GM21619 (cell line): Measurements from ENCODE around the gene GASK1A.

Experiments used
- ATAC-seq: cut with Tn5 transposase; IDR thresholded peaks from one replicate; pipeline ENCODE4 v1.9.1; 2021; ENCODE audit not compliant: unreplicated experiment

GASK1A gene

DNA sequence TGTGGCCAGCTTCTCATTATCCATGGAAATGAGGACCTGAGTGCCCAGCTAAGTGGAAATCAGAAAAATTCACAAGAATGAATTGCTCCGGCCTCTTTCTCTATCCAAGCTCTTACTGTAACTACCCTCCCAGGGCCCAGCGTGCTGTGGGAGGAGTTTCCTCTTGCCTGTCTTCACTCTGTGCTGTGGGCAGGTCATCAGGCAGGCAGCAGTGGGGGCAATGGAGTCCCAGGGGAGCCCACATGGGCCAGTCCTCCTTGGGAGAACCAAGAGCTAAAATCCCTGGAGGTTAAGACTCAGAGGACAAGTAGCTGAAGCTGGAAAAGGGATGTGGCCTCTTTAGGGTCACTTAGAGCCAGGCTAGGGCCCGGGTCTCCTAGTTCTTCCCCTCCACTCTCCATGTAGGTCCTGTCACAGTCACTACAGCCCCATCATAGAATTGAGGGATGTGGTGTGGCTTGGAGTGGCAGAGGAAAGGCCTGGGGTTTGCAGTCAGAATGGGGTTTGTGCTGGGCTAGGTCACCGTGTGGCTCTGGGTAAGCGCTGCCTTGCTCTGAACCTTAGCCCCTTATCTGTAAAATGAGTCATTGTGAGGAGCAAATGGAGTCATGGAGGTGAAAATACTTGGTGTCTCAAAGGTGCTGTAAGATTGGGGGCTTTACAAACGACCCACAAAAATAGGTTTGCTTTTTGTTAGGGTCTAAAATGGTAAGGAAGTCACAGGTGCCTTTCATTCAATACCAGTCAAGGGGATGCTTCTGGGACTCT, 3.7 kb downstream of the GASK1A start:
- ATAC-seq, result no peak

DNA sequence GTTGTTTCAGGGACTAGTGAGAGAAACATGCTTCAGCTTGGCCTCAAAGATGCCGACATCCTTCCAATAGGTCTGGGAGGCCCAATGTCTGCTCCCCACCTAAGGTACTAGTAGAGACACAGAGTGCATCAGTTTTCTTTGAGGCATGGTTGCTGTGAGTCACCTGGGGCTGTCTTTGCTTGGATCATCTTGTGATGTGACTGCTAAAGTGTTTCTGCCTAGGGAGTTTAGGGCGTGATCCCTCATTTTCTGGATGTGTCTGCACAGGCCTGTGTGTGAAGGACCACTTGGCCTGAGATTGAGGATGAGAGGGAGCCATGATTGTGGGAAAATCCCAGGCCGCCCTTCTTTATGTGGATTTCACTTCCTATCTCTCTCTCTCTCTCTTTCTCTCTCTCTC, 4.8 kb downstream of the GASK1A start:
- no peak for ATAC-seq

DNA sequence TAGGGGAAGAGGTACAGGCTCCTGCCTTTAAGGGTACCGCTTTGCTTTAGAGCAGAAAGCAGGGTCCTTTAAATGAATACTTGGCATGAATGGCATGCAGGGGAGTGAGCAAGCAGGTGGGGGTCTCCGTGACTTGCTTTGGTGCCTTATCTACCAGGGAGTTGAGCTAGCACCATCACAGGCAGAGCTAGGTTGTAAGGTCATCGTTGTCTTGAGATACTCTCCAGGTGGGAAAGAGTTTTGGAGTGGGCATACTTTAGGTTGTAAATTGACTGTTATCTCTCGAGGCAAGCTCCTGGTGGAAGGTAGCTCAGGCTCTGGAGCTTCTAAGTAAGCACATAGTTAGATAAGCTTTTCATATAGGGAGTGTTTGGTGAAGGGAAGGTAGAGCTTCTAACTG, 5.6 kb downstream of the GASK1A start:
- ATAC-seq, result no peak

DNA sequence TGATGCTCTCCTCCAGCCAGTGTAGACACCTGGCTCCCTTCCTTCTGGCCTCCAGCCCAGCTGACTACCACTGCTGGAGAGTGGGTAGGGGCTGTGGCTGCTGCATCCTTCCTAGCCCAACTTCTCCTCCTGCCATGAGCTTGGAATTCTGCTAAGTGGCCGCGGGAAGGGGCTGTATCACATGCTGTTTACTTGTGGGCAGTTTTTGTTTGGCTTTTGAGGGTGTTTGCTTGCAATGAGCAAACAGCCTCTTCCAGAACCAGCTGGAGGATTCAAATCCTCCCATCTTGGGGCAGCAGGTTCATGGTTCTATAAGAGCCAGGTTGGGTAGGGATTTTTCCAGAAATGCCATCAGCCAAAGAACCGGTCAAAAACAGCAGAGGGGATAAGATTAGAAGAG, 9.0 kb downstream of the GASK1A start:
- no peak for ATAC-seq

DNA sequence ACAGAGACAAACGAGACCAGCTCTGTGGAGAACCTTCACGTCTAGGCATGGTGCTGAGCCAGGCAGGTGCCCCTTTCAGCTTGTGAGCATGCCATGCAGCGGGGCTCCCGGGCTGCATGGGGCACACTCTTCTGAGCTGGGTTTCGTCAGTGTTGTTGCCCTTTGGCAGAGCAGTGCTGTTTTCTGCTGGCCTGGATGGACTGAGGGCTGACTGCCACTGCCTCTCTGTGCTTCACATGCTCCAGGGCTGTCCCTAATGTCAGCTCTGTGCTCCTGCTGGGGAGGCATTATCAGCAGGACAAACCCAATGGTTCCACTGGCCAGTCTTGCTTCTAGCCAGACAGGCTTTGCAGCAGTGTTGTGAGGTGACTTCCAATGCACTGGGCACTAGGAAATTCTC, 9.5 kb downstream of the GASK1A start:
- ATAC-seq, result no peak

DNA sequence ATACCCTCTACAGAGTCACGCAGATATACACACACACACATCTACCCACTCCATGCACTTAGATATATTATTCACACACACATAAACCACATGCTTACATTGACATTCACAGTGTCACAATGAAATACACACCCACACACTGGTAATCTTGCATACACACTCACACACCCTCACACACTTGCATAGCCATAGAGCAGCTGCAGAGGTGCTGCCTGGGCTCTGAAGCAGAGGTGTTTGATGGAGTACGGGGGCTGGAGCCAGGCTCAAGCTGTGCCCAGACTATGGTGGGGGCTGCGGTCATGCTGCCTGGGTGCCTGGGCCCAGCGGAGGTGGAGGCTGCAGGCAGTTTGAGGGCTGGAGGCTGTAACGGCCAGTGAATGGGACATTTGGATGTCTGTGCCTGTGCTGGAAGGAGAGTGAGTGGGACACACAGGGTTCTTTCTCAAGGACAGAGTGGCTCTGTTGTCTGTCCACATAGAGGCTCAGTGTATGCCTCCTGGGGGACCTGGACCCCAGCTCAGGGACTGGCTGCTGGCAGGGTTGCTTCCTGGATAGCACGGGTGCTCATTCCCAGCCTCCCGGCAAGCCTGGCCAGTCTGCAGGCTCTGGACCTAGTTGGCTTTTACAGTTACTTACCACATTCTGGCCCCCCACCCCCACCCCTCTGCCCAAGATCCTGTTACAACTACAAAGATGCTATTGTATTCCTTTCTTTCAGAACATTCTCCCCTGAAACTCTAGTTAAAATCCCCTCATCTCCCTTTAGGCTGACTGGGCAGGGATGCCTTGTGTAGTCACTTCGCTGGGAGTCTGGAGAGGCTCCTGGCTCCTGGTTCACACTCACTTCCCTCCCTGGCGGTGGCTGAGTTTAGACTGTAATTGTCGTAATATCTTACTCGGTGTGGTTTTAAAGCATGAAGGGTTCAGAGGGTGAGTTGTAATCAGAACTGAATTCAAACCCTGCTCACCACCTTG, 12.5 kb downstream of the GASK1A start:
- ATAC-seq, result no peak

DNA sequence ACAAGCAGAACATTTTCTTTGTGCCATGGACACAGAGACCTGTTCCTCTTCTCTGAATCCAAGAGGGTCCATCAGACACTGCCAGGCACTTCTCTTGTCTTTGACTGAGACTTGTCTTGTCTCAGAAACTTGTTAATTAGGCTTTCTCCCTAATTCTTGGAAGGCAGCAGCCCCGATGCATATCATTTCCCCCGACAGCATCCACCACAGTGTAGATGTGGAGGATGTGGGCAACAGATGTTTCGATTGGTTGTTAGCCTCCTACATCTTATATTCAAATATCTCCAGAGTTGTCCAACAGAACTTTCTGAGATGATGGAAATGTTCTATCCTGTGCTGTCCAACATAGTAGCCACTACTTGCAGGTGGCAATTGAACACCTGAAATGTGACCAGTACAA, 15.5 kb downstream of the GASK1A start:
- no peak for ATAC-seq

DNA sequence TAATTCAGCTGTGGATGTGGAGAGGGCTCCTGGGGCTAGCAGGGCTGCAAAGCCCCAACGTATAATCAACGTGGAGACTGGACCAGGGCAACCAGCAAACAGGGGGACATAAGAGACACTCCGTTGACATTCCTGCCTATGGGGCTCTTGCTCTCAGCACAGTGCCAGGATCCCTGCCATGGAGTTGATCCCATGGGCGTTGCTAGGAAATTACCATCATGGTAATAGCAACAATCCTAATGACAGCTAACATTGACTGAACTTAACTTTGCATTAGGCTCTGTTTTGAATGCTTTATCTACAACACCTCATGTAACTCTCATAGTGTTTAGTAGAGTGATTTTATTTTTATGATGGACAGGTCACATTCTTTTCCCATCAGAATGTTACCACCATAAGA, 16.9 kb downstream of the GASK1A start:
- ATAC-seq, result no peak

DNA sequence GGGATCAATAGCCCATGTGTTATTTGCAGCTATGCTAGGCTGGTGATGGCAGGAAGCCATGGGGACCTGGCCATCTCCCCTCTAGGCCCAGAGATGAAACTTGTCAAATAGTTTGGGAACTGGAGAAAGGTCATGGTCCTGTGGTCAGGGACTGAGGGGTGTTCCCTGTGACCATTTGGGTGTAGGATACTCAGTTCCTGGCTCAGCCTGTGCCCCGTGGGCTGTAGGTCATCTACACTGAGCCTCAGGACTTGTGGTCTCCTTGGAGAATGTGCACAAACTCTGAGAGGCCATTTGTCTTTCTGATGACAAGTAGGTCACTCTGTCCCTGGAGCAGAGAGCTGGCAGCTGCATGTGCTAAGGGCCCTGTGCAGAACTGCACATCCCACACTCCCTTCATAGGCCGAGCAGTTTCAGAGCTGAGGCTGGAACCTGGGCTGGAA, 17.5 kb downstream of the GASK1A start:
- no peak for ATAC-seq

DNA sequence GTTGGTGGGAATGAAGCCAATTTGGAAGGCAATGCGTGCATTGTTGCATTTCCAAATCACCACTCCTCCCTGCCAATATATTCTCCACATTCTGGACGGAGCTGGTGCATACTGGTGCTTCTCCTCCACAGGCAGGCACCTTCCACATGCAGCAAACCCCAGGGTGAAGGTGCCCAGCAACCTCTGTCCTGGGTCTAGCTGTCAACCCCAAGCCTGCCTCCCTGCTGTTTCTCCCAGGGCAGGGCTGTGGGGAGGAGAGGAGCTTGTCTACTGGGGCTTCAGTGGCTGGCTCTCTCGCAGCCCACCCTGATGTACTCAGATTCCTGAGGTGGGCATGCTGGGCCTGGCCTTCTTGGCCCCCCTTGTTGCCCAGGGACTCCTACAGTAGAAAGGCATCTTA, 20.1 kb downstream of the GASK1A start:
- no peak for ATAC-seq

DNA sequence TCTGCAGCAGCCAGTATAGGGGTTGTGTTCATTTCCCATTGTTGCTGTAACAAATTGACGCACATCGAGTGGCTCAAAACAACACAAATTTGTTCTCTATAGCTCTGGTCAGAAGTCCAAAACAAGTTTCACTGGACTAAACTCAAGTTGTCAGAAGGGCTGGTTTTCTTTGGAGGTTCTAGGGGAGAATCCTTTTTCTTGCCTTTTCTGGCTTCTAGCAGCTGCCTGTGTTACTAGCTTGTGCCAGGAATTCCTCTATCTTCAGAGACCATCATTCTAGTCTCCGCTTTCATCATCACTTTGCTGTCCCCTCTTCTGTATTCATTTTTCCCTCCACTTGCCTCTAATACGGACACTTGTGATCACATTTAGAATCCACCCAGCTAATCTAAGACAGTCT, 20.5 kb downstream of the GASK1A start:
- ATAC-seq, result no peak

DNA sequence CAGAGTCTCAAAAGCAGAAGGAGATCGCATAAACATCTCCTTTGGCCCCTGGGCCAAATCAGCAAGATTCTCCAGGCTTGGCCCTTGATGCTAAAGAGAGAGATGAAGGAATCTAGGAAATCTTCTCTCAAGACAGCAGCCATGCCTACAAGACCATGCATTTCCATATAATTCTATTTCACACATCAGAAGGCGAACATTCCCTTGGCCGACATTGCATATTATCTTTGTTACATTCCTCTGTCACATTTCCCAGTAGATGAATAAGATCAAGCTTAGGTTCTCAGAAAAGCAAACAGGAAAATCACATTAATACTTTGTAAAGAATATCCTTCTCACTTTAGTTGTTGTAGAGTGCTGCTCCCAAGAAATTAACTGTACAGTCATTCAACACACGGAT, 21.3 kb downstream of the GASK1A start:
- ATAC-seq, result no peak

DNA sequence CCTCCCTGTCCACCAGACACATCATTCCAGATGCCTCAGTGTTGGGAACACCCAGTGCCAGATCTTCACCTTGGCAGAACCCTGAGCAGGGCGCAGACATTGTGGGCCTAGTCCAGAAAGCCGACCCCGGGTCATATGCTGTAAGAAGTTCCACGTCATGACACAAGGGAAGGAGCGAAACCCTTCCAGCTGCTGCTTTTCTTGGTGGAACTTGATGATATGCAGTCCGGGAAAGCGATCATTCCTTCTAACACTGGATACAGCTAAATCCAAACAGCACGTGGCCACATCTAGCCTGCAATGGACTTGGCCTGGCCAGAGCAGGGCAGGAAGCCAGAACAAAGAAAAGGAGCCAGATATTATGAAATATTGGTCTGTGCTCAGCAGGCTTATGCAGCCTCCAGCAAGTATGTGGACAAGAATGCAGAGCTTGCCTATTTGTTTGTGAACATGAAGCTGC, 22.0 kb downstream of the GASK1A start:
- no peak for ATAC-seq

DNA sequence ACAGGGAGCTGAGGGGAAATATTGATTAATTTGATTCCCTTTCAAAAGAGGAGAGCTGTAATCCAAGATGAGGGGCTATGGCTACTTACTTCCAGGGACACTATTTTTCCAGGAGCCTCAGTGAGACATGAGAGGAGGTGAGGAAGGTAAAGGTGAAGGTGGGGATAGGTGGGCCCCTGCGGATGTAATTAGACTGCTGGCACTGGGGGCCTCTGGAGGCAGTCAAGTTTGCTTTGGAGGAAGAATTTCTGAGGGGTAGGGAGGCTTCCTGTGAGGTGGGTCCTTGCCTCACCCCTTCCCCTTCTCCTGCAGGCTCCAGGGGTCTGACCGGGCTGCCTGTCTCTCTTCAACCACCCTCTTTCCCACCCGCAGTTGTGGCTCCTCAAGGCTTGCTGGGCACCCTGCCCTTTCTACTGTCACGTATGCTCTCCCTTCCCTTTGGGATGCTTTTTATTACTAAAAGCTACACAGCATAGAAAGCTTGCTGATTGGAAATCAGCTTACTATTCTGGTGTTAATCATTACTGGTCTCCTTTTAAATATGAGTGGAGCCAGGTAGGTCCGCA, 22.5 kb downstream of the GASK1A start:
- no peak for ATAC-seq

DNA sequence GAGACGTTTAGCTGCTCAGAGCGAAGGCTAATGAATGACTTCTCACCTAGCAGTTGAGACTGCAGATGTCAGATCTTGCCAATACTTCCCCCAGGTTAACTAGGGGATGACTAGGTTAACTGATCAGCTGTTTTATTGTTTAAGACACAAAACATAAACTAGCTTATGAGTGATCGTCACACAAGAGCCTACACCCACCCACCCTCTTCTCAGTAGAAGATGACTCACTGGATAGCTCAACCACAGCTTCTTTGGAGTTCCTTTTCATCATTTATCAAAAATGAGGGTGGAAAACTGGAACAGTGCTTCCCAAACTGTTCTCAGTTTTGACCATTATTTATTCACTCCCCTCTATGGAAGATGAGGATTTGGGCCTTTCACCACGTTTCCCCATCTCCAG, 25.2 kb downstream of the GASK1A start:
- ATAC-seq, result no peak

DNA sequence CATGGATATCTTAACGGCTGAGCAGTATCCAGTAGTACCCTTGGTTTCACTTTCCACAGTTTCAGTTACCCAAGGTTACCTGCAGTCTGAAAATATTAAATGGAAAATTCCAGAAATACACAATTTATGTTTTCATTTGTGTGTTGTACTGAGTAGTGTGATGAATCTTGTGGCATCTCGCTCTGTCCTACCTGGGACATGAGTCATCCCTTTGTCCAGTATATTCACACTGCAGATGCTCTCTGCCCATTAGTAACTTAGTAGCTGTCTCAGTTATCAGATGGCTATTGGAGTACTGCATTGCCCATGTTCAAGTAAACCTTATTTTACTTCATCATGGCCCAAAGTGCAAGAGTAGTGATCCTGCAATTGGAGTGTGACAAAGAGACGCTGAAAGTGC, 26.1 kb downstream of the GASK1A start:
- no peak for ATAC-seq

DNA sequence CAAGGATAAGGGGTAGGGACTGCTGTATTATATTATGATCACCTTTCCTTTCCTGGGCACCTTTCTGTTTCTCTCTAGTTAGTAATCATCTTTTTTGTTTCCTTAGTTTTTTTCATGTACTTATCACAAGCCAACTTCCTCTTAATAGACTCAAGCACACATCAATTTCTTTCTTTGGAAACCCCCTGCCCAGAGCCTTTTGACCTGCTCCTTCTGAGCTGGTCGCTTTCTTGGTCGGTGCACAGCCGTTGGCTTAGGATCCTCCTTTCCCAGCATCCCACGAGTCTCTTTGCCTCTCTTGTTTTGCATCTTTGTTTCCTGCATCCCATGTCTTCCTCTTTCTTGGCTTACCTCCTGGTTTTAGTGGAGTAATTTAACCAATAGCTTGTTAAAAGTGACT, 26.9 kb downstream of the GASK1A start:
- ATAC-seq, result no peak

DNA sequence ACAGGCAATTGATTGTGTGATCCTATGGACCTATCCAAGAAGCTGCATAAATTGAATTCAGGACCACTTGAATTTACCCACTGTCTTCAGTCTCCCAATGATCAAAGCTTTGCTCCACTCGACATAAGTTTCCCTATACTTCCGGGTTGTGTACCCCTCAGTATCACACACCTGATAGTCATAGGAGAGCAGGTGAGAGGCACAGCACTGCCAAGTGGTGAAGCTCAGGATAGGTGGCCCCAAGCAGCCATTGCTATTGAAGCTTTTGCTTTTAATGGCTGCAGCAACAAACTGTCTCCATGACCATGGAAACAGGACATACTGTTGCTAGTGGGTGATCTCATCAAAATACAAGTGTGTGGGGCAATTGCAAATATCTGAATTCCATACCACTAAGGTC, 27.7 kb downstream of the GASK1A start:
- ATAC-seq, result no peak

DNA sequence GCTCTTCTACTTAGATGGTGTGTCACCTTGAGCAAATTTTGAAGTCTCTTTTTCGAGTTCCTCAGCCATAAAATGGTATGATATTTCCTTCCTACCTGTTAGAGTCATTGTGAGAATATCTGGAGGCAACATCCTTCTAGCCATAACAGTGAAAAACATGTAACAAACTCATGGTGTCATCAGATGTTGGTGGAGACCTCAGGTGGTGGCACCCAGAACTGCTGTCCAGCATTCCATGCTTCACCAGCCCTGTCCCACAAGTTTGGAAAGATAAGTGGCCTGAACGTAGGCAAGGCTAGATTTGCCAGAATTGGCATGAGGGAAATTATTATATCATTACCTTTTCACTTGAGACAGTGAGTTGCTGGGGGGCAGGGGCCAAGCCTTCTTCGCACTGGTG, 30.4 kb downstream of the GASK1A start:
- no peak for ATAC-seq

DNA sequence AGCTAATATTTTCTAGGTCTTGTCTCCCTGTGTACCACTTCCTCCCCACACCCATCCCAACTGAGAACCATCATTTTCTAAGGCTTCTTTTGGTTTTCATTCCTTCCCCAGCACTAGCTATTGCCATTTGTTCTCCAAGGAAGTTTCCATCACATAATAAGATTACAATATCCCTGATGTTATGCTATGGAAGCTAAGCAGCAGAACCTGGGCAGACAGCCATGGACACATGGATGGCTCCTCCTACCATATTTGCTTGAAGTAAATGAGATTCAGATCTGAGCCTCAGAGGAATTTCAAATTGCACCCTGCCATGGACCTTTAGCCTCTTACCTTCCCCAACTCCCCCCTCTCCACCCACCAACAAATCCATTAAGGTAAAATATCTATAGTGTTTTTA, 31.5 kb downstream of the GASK1A start:
- ATAC-seq, result no peak

DNA sequence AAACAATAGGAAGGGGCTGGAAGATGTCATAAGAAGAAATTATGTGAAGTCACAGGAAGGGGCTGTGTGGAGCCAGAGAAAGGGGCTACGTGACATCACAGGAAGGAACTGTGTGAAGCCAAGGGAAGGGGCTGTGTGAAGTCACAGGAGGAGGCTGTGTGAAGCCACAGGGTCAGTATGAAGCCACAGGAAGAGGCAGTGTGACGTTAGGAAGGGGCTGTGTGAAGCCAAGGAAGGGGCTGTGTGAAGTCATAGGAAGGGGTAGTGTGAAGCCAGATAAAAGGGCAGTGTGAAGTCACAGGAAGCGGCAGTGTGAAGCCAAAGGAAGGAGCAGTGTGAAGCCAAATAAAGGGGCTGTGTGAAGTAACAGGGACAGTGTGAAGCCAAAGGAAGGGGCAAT, 32.5 kb downstream of the GASK1A start:
- ATAC-seq, result no peak

DNA sequence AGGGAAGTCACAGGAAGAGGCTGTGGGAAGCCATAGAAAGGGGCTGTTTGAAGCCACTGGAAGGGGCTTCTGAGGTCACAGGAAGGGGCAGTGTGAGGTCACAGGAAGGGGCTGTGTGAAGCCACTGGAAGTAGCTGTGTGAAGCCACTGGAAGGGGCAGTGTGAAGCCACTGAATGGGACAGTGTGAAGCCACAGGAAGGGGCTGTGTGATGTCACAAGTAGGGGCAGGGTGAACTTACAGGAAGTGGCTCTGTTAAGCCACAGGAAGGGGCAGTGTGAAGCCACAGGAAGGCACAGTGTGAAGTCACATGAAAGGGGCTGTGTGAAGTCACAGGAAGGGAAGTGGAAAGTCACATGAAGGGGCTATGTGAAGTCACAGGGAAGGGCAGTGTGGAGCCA, 33.1 kb downstream of the GASK1A start:
- no peak for ATAC-seq
